ENCODE data around the gene COPS8. TPM values are rescaled to one million over a fixed set of nuclear protein-coding genes. Genes with fewer than 3 reads are reported as not detected.

COPS8 gene
- total RNA-seq, 1 donor from 2014 or later, result 46.9 TPM

DNA sequence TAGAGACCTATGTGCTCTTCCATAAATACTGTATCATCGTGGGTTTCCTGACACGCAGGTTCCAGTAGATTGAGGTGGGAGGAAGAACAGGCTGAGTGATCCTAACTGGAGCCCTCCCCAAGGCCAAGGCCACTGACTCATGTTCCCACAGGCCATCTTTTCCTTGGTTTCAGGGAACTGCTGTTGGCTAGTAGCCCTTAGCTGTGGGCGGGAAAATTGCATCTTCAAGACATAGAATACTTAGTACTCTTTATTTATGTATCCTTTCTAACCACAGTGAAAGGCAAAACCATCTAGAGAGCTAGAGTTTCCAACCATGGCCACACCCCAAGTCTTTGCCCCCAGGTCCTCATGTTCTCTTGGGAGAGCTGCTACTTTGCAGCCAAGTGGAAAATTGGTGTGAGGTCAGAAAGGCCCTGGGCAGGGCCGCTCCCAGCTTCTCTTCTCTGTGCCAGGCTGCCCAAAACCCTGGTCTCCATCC lies 55.9 kb downstream of the COPS8 start:
- Histone ChIP-seq H3K4me3 (no peak overlapping the region), H3K9me3 (no peaks in the 10 kb centered on the region), H3K27ac (peak overlapping the region; percentile 77), H3K27me3 (no peaks in the 10 kb centered on the region), H3K36me3 (no peaks in the 10 kb centered on the region), H3K4me1 (peaks cover 23% of the 10 kb centered on the region)
- DNase-seq (ENCODE audit: extremely low spot score in 2 of 2), result peak in 1 of 2 donors; percentile 92
- TF ChIP-seq POLR2A (IDR thresholded peaks at IDR 0.05) (no peak), POLR2AphosphoS5 (IDR thresholded peaks at IDR 0.05; ENCODE audit: insufficient read depth in 1 of 2, low read depth in 1 of 2) (no peak)
- intact Hi-C loops (cut with DNase I), result loop anchor here (2.0 kb wide), 1 partner anchor 259 kb away; no protein-coding TSS in a partner anchor

DNA sequence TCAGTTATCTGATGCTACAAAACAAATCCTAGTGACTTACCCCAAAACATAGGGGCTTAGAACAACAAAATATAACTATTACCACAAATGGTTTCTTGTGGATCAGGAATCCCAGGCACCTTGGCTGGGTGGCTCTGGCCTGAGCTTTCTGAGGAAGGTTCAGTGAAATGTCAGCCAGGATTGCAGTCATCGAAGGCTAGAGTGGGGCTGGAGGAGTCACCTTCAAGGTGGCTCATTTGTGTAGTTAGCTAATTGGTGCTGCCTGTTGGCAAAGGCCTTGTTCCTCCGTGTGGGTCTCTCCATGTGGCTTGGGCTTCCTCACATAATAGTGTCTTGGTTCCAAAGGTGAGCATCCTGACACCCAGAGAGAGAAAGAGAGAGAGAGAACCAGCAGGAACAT lies 57.4 kb downstream of the COPS8 start:
- Histone ChIP-seq H3K36me3 (no peaks in the 10 kb centered on the region), H3K4me3 (no peak overlapping the region), H3K27me3 (no peaks in the 10 kb centered on the region), H3K27ac (peak overlapping the region; percentile 77), H3K4me1 (peaks cover 23% of the 10 kb centered on the region), H3K9me3 (peaks cover 10% of the 10 kb centered on the region)
- intact Hi-C loops (cut with DNase I), result no loop called here
- DNase-seq (ENCODE audit: extremely low spot score in 2 of 2), result peak; percentile 22 to 83
- TF ChIP-seq POLR2AphosphoS5 (IDR thresholded peaks at IDR 0.05; ENCODE audit: insufficient read depth in 1 of 2, low read depth in 1 of 2), result no peak
- TF ChIP-seq, protein P1, sequence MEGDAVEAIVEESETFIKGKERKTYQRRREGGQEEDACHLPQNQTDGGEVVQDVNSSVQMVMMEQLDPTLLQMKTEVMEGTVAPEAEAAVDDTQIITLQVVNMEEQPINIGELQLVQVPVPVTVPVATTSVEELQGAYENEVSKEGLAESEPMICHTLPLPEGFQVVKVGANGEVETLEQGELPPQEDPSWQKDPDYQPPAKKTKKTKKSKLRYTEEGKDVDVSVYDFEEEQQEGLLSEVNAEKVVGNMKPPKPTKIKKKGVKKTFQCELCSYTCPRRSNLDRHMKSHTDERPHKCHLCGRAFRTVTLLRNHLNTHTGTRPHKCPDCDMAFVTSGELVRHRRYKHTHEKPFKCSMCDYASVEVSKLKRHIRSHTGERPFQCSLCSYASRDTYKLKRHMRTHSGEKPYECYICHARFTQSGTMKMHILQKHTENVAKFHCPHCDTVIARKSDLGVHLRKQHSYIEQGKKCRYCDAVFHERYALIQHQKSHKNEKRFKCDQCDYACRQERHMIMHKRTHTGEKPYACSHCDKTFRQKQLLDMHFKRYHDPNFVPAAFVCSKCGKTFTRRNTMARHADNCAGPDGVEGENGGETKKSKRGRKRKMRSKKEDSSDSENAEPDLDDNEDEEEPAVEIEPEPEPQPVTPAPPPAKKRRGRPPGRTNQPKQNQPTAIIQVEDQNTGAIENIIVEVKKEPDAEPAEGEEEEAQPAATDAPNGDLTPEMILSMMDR (IDR thresholded peaks at IDR 0.05), result no peak
- no peak for TF ChIP-seq POLR2A (IDR thresholded peaks at IDR 0.05)

DNA sequence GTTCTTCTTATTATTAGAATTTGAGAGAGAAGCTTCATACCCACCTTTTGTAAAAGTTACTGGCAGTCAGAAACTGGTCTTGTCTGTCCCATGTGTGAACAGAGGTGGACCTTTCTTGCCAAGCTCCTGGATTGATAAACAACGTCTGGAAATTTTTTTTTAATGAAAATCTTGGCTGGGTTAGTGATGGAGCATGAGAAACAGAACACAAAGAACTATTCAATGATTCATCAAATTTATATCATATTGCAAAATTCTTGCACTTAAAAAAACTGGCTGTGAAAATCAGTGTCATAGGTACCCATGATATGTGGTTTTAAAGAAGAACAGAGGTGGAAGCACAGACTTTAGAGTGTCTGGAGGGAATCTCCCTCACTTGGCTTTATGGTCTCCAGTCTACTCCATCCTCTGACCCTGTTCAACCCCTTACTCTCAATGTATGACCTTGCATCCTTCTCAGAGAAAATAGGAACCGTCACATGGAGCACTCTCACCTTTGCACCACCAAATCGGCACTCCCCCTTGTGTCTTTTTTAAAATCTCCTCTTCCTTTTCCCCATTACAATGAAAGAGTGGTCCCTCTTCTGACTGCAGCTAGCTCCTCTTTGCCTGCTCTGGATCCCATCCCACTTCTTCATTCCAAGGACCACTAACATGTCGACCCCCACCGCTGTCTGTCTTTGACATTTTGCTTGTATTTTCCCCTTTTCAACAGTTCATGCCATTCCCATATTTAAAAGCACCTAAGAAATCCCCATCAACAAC lies 58.2 kb downstream of the COPS8 start:
- peak; percentile 67 to 83 for DNase-seq (ENCODE audit: extremely low spot score in 2 of 2)
- Histone ChIP-seq H3K27me3 (no peaks in the 10 kb centered on the region), H3K36me3 (no peaks in the 10 kb centered on the region), H3K4me3 (no peak overlapping the region), H3K9me3 (peaks cover 10% of the 10 kb centered on the region), H3K27ac (peak overlapping the region; percentile 77), H3K4me1 (peaks cover 23% of the 10 kb centered on the region)
- peak in 1 of 2 donors; percentile 72 for TF ChIP-seq POLR2AphosphoS5 (IDR thresholded peaks at IDR 0.05; ENCODE audit: insufficient read depth in 1 of 2, low read depth in 1 of 2)
- TF ChIP-seq, protein P1 (IDR thresholded peaks at IDR 0.05), result no peak
- no peak for TF ChIP-seq POLR2A (IDR thresholded peaks at IDR 0.05)
- intact Hi-C loops (cut with DNase I), result no loop called here

DNA sequence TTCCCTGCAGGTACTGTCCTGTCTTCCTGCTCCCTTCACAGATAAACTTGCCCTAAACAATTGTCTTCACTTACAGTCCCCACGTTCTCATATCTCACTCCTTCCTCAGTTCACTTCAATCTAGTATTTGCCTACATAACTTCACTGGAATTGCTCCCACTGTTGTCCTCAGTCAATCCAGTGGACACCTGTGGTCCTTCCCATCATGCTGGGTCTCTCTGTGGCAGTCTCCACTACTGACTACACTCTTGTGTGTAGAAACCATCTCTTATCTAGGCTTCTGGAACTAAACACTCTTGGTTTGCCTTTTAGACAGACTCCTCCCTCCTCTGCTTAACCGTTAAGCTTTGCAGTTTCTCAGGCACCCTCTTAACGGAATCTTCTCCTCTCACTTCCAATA lies 58.8 kb downstream of the COPS8 start:
- TF ChIP-seq, protein P1 (IDR thresholded peaks at IDR 0.05), result no peak
- TF ChIP-seq POLR2AphosphoS5 (IDR thresholded peaks at IDR 0.05; ENCODE audit: insufficient read depth in 1 of 2, low read depth in 1 of 2) (no peak), POLR2A (IDR thresholded peaks at IDR 0.05) (no peak)
- H3K4me1 ChIP-seq, result peaks cover 23% of the 10 kb centered on the region
- H3K36me3 ChIP-seq, result no peaks in the 10 kb centered on the region
- H3K27me3 ChIP-seq, result no peaks in the 10 kb centered on the region
- H3K4me3 ChIP-seq, result no peak overlapping the region
- intact Hi-C loops (cut with DNase I), result no loop called here
- DNase-seq (ENCODE audit: extremely low spot score in 2 of 2), result peak; percentile 14 to 34
- peak overlapping the region; percentile 77 for H3K27ac ChIP-seq
- H3K9me3 ChIP-seq, result peaks cover 10% of the 10 kb centered on the region

DNA sequence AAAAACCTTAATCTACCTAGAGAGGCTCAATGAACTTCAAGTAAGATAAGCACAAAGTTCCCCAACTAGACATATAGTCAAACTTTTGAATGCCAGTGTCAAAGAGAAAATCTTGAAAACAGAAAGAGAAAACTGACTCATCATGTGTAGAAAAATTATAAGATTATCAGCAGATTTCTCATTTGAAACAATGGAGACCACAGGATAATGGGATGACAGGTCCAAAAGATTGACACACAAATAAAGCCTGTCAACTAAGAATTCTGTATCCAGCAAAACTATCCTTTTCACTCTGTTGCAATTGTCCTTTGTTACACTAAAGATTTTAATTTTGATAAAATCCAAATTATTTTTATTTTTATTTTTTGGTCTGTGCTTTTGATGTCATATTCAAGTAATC lies 61.6 kb downstream of the COPS8 start:
- Histone ChIP-seq H3K36me3 (no peaks in the 10 kb centered on the region), H3K9me3 (peaks cover 10% of the 10 kb centered on the region), H3K4me1 (peaks cover 15% of the 10 kb centered on the region), H3K27ac (no peak overlapping the region), H3K27me3 (no peaks in the 10 kb centered on the region), H3K4me3 (no peak overlapping the region)
- no peak for DNase-seq (ENCODE audit: extremely low spot score in 2 of 2)
- intact Hi-C loops (cut with DNase I), result no loop called here
- no peak for TF ChIP-seq POLR2A (IDR thresholded peaks at IDR 0.05)

DNA sequence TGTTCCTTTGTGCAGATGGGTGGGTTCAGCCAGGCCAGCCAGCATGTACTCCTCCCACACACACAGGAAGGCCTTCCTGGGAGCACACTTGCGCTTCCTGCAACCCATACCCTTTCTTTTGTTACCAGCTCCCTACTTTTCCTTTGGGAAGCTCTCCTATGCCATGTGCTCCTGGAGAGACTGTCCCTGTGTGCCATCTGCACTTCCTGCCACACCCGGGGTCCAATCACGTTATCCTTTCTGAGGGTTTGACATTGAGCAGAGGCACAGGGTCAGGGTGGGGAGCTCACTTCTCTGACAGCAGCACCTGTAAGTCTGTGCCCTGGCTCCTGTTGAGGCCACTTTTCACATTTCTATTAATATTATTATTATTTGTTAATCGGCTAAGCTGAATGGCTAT lies 62.9 kb downstream of the COPS8 start:
- intact Hi-C loops (cut with DNase I), result no loop called here
- H3K27ac ChIP-seq, result no peak overlapping the region
- no peak overlapping the region for H3K4me3 ChIP-seq
- no peaks in the 10 kb centered on the region for H3K27me3 ChIP-seq
- peaks cover 10% of the 10 kb centered on the region for H3K9me3 ChIP-seq
- TF ChIP-seq POLR2A (IDR thresholded peaks at IDR 0.05), result no peak
- peaks cover 8% of the 10 kb centered on the region for H3K4me1 ChIP-seq
- peak; percentile 71 to 94 for DNase-seq (ENCODE audit: extremely low spot score in 2 of 2)
- H3K36me3 ChIP-seq, result no peaks in the 10 kb centered on the region
